Measurements from ENCODE around the gene NCEH1. TPM values are rescaled to one million over a fixed set of nuclear protein-coding genes. Genes with fewer than 3 reads are reported as not detected.

Gene NCEH1
- total RNA-seq, 1 donor, result 21.1 TPM

DNA sequence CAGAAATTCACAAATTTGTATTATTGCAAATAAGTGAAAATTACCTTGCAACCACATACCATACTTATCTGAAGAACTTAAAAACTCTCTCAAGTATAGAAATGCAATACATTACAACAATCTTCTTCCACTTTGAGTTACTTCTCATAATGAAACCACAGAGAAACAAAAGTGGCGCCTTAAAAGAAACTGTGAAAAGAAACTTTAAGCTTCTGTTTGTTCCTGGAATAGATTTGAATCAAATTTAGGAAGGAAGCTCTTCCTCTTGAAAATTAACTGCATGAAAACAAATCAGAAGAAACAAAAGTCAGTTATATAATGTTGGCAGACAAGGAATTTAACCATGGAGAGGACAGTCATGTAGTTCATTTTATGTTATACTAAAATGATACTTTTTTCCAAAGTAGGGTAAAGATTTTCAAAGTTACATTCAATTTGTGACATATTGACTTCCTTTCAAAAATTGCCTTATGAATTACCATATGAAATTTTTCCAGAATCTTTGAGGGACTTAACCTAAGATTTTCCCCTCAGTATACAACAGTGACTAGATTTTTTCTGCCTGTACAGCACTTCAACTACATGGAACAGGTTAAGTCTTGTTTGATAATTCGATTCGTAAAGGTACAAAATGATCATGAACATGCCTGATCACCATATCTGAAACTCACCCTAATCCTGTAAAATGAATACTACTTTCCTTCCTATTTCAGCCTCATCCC is 130.0 kb downstream of the NCEH1 start:
- TF ChIP-seq, protein P1, sequence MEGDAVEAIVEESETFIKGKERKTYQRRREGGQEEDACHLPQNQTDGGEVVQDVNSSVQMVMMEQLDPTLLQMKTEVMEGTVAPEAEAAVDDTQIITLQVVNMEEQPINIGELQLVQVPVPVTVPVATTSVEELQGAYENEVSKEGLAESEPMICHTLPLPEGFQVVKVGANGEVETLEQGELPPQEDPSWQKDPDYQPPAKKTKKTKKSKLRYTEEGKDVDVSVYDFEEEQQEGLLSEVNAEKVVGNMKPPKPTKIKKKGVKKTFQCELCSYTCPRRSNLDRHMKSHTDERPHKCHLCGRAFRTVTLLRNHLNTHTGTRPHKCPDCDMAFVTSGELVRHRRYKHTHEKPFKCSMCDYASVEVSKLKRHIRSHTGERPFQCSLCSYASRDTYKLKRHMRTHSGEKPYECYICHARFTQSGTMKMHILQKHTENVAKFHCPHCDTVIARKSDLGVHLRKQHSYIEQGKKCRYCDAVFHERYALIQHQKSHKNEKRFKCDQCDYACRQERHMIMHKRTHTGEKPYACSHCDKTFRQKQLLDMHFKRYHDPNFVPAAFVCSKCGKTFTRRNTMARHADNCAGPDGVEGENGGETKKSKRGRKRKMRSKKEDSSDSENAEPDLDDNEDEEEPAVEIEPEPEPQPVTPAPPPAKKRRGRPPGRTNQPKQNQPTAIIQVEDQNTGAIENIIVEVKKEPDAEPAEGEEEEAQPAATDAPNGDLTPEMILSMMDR (IDR thresholded peaks at IDR 0.05; ENCODE audit: insufficient read depth, low read length), result no peak
- DNase-seq (ENCODE audit: low read depth), result no peak
- no peak overlapping the region for H3K4me3 ChIP-seq (ENCODE audit: low read depth, low read length)

Small RNA genes within 50 kb of the gene (small RNA-seq; reads per million reads assigned to genes)
- not detected for gene RNU6-547P

Other genes with a start within 250 kb of the NCEH1 start
- gene TNFSF10, start 187.6 kb downstream of the NCEH1 start, total RNA-seq (ENCODE audit: low replicate concordance), result 1.1 and 5.0 TPM in 2 replicates
- 13.1 and 70.8 TPM in 2 replicates for gene ECT2, start 39.7 kb upstream of the NCEH1 start, total RNA-seq (ENCODE audit: low replicate concordance)